Measurements from ENCODE around the gene RCOR1.
A peak's percentile ranks its signal among the peaks of the same experiment; 100 is the strongest.

RCOR1 gene

DNA sequence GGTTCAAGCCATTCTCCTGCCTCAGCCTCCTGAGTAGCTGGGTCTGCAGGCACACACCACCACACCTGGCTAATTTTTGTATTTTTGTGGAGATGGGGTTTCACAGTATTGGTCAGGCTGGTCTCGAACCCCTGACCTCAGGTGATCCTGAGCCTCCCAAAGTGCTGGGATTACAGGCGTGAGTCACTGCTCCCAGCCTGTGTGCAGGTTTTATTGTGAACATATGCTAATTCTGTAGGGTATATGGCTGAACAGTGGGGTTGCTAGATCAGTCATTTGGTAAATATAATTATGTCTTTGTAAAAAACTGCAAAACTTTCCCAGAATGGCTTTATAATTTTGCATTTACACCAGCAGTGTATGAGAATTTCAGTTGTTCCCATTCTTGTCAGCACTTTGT is 85.9 kb downstream of the RCOR1 start:
- no peak for DNase-seq (ENCODE audit: low read depth in 2 of 2)

DNA sequence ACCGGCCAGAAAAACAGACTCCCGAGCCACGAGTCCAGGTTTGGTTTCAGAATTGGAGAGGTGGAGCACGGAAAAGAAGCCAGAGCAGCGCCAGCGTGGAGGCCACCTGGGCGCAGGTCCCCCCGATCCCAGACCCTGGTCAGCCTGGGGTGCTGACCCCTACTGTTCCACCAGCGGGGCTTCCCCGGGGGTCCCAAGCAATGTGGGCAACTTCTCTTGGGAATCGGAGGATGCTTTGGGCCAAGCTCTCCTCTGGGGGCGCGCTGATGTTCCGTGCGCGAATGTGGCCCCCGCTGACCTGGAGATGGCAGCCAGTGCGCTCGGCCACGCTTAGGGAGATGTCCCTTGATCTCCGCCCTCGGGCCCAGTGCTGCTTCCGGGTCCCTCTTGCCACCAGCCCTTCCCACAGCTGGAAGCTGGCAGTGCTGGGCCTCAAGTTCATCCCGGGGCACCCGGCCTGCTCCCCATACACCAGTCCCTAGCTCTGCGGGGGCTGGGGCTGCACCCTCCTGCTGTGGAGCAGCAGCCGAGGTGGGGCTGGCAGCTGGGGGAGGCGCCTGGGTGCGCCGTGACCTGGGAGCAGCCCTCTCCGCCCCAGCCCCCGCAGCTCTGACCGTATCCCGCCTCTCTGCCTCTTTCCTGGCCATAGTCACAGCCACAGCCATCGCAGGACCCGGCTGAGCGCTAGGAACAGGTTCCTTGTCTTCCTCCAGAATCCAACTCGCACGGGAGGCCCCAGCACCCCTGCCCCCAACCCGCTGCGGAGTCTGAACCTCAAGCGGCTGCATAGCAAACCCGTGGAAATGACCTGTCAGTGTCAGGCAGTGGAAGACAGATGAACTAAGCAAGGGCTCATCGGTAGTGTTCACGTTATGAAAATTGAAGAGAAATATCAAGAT is 91.2 kb downstream of the RCOR1 start:
- no peak for DNase-seq (ENCODE audit: low read depth in 2 of 2)

DNA sequence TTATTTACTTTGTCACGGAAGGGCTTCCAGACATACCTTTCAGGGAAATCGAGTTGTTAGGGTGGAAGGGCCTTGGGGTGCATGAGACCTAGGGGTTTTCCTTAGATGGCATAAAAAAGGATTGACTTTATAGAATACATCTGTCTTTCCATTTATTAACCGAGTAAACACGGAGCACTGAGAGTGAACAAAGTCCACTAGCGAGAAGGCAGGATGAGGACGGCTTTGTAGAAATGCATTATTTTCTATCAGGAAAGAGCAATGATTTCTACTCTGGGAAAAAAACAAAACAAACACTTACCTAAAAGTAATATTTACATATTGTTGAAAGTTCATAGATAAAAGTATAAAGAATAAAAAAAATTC is 91.8 kb downstream of the RCOR1 start:
- no peak for DNase-seq (ENCODE audit: low read depth in 2 of 2)

DNA sequence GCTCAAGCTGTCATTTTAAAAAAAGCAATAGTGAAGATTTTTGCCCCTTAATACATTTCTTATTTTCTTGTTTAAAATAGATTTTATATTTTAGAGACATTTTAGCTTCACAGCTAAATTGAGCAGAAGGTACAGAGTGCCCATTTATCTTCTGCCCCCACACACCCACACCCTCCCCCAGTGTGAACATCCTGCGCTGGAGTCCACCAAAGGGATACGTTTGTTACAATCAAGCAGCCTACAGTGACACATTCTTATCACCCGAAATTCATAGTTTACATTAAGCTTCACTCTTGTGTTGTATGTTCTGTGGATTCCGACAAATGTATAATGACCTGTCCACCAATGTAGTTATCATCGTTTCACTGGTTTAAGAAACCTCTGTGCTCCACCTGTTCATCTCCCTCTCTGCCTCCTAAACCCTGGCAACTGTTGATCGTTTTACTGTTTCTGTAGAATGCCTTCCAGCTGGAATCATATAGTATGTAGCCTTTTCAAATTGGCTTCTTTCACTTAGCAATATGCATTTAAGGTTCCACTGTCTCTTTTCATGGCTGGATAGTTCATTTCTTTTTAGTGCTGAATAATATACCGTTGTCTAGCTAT is 93.8 kb downstream of the RCOR1 start:
- no peak for DNase-seq (ENCODE audit: low read depth in 2 of 2)

DNA sequence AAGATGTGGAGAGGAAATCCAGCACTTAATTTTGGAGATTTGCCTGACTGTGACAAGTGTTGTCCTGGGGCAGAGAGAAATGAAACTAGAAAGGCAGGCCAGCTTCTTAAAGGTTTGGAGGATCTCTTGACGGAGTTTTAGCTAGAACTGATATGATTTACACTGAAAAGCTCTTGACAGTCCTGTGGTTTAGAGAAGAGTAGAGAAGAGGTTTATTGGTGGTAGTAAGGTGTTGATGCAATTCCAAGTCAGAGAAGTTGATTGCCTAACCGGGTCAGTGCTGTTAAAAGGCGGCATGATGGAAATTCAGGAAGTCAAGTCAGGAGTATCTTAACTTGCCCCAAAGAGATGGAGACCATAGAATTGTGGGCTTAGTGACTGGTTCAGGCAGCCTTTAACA is 95.8 kb downstream of the RCOR1 start:
- no peak for DNase-seq (ENCODE audit: low read depth in 2 of 2)

DNA sequence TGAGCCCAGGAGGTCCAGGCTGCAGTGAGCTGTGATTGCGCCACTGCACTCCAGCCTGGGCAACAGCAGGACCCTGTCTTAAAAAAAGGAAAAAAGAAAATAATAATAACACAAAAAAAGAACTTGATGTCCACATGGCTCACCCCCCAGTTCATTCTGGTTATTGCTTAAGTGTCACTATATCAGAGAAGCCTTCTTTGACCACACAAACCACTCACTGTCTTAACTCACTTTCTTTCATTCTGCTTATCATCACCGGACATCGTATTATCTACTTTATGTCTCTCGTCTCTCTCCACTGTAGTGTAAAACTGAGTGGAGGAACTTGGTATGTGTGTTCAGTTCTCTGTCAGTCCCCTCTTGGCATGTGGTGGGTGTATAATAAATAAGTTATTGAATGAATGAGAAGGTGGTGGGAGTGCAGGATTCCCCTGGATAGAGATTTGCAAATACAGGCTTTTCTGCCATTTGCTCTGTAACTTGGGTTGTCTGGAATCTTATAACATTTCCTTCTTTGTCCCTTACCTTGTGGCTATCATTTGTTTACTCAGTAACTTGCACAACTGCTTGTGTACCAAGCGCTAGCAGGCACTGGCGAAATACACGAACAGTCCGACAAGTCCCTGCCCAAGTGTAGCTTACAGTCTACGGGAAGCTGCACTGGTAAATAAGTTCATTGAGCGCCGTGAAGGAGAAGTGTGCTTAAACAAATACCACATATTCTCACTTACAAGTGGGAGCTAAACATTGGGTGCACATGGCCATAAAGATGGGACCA is 98.2 kb downstream of the RCOR1 start:
- DNase-seq (ENCODE audit: low read depth in 2 of 2) = no peak

DNA sequence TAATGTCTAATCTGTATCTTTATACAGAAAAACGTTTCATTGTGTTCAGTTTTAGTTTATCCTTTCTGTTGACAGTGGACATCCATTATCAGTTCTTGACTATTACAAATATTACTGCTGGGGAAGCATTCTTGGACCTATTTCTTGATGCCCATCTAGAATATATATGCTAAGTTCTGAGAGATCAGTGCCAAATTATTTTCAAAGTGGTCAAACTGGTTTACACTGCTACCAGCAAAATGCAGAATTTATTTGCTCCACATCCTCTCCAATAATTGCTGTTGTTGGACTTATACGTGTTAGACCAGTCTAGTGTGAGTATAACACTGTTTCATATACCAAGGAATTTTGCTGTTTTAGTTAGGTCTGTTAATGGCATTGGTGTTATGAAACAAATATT is 99.3 kb downstream of the RCOR1 start:
- DNase-seq (ENCODE audit: low read depth in 2 of 2) = no peak

DNA sequence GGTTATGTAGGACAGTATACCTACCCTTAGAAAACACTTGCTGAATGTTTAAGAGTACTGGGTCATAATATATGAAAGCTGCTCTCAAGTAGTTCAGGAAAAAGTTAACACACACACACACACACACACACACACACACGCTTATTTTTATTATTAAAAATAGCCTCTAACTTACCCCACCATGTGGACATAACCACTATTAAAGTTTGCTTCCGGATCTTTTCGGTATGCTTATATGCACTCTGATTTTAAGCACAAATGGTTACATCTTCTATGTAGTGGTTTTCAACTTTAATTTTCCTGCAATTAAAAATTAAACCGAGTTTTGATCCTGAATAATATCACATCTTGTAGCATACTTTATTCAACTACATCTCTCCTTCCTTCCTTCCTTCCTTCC is 99.9 kb downstream of the RCOR1 start:
- no peak for DNase-seq (ENCODE audit: low read depth in 2 of 2)

DNA sequence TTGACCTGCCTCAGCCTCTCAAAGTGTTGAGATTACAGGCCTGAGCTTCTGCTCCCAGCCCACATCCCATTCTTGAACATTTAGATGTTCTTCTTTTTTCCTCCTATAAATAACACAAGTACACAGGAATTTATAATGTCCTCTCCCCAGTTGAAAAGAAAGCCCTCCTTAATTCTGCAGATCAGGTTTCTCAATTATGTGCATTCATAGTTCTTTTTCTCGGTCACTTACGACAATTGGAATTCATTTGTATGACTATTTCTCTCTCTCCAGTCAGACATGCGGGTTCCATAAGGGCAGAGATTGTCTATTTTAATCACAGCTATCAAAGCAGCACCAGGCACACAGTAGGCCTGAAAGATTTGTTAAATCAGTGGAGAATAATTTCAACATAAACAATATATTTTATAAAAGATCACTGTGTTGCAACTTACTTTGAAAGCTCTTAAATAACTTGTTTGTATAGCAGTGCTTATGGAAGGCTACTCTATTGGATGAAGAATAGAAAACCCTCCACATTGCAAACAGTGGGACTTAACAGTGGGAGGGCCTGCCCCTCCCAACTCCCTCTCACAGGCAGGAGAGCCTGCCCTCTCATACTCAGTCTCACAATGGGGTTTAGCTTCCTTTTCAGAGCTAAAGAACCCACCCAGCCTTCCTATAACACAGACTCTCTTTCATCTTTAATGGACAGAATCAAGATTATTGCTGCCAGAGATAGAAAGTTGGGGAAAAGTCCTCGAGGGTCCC is 100.7 kb downstream of the RCOR1 start:
- no peak for DNase-seq (ENCODE audit: low read depth in 2 of 2)

DNA sequence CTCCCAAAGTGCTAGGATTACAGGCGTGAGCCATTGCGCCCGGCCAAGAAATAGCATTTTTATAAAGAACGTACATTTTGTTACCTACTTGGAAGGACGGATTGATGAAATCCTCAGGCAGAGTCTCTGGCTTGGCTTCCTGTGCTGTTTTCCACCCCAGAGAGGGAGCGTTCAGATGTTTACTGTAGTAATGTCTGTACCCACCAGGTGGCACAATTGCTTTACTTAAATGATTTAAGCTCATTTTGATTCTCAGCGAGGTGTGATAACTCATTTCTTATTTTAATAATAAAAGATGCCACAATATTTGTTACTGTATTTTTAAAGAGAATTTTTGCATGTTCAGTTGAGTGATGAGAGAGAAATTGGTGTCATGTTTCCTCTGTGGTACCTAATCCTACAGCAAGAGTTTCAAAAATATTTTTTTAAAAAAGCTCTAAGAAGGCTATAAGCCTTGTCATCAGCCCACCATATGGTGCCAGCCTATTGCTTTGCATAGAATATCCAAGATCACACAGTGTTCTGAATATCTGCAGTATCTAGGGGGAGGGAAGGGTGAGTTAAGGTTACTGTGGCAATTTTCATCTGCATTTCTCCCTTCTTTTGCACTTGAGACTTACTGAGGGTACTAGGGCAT is 102.2 kb downstream of the RCOR1 start:
- DNase-seq (ENCODE audit: low read depth in 2 of 2) = peak in 1 of 2 donors; percentile 18

DNA sequence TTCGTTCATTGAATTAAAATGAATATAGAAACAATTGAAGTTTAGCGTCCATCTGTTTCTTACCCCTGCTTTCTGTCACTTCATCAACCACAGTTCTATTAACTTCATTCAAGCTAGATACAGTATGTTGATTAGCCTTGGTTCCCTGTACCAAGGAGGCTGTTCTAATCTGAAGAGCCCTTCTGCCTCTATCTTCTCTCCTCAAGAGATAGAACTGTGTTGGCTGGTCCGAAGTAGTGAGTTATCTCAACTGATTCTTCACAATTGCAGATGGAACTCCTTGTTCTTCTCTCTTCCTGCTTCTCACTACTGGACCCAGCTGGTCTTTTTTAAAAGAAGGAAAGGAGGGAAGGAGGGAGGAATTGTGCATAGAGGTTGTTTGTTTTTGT is 102.7 kb downstream of the RCOR1 start:
- no peak for DNase-seq (ENCODE audit: low read depth in 2 of 2)

DNA sequence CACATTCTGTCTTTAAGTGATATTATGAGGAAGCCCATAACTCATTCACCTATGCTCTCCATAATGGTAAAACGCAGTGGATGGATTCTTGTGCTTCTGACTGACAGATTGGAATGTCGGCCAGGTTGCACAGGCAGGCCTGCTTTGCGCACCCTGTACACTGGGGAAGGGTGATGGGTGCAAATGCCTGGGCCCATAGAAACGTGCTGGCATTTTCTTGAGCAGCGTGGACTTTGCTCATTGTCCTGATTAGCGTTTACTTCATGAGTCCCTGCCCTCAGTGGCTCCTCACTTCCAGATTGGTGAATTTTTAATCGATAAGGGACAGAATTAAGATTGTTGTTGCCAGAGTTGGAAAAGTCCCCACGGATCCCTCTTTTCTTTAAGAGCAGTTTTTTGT is 103.9 kb downstream of the RCOR1 start:
- DNase-seq (ENCODE audit: low read depth in 2 of 2) = no peak

DNA sequence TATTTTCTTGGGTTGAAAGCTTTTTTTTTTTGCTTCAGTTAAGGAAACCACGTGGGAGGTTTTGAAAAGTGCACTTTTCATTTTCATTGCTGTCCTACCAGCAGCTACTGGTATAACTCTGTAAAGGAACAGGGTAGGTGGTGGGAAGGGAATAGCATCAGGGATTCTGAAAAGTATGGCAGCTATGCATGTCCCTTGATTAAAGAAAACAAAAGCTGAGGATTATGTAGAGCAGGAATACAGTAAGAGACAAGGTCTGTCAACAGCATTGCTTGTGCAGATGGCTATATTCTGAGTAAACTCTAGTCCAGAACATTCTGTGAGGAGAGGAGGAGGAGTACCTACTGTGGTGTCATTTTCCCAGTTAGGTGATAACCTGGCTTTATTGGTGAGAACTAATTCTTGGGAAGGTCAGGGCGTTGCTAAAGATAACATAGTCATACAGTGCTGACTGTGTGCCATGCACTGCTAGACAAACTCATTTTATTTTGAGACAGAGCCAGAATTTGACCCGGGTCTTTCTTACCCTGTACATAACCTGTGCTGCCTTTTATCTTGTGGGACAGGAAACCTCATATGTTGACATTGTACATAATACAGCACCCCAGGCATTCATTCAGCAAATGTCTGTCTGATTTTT is 104.5 kb downstream of the RCOR1 start:
- no peak for DNase-seq (ENCODE audit: low read depth in 2 of 2)

DNA sequence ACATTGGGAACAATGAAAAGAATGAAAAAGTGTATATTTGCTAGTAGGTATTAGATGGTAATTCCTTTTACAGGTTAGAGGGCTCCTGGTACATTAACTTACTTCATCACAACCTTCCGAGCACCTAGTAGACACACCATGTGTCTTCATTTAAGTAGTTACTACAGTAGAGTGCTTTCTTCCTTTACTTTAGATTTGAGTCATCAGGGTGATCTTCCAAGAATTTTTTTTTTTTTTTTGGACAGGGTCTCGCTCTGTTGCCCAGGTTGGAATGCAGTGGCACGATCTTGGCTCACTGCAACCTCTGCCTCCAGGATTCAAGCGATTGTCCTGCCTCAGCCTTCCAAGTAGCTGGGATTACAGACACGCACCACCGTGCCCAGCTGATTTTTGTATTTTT is 105.1 kb downstream of the RCOR1 start:
- DNase-seq (ENCODE audit: low read depth in 2 of 2) = no peak

DNA sequence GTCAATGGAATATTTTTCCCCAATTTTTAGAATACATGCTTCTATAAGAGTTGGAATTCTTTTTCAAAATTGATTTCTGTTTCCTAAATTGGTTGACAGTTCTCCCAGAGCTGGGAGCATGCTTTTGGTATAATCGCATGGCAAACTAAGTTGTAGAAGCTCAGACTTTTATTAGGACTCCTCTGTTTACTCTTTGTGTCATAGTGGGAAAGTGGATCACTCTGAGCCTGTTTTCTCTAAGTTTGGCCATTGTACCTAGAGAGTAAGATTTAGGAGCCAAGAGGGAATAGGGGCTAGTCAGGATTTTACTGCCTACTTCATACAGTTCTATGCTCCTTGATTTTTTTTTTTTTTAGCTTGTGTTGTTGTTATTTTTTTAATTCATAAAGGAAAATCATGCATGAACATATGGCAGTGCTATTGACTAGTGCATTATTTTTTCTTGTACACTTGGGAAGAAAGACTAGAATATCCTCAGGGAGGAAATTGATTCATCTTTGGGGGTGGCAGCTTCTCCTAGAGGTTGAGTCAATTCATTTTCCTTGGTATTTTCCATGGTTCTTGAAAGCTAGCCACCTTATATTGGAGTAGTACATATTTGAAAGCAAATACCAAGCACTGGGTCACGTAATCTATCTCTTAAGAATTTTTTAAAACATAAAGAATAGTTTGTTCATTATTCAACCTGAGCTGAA is 107.1 kb downstream of the RCOR1 start:
- DNase-seq (ENCODE audit: low read depth in 2 of 2) = no peak

DNA sequence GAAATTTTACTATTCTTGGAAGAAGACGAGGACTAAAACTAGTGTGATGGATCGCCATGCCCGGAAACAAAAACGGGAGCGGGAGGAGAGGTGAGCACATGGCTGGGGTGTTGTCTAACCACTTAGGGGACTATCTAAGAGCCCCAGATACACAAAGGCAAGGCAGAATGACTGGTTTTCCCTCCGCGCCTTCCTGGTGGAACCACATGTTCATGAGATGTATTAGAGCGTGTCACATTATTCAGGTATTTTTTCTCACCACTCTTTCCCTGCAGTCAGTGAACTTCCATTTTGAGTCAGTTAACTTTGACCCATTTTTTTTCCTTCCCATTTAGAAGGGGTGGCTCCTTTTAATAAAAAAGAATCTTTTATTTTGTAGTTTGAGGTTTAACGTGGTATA is 116.0 kb downstream of the RCOR1 start:
- DNase-seq (ENCODE audit: low read depth in 2 of 2) = no peak

DNA sequence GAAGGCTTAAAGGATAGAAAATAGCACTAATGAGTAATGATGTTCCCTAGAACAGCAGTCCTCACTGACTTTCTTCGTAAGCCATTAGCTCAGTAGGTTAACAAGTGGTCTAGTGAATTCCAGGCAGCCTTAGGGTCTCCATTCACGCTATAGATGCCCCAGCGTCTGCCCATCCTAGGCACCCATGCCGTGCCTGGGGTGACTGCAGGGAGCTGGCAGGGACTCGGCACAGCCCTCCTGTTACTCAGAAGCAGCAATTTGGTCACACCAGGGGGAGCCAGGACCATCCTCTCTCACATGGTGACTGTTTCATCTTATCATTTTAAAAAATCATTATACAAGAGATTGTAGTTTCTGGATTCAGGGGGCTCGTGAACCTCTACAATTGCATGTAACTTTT is 118.8 kb downstream of the RCOR1 start:
- DNase-seq (ENCODE audit: low read depth in 2 of 2) = no peak

DNA sequence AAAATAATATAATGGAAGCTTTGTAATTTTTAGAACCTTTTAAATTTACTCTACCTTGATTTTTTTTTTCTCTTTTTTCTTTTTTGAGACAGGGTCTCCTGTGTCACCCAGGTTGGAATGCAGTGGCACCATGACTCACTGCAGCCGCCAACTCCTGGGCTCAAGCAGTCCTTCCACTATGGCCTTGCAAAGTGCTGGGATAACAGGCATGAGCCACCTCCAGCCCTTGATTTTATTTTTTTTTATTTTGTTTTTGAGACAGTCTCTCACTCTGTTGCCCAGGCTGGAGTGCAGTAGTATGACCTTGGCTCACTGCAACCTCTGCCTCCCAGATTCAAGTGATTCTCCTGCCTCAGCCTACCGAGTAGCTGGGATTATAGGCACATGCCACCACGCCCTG is 119.5 kb downstream of the RCOR1 start:
- no peak for DNase-seq (ENCODE audit: low read depth in 2 of 2)

DNA sequence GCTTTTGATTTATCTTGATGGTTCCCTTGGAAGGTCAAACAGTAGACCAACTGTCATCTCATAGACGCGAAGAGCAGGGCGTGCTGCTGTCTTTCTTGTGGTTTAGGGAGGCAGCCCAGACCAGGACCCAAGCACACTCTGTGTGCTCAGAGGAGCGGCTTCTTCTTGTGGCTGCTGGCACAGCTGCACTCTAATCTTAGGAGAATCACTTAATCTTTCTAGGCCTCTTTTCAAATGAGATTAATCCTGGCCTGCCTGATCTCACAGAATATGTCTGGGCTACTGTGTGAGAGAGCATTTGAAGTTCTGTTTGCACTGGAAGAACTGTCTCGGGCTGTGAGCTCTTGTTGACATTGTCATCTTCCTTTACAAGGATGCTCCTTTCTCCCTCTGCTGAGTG is 124.8 kb downstream of the RCOR1 start:
- DNase-seq (ENCODE audit: low read depth in 2 of 2) = no peak

DNA sequence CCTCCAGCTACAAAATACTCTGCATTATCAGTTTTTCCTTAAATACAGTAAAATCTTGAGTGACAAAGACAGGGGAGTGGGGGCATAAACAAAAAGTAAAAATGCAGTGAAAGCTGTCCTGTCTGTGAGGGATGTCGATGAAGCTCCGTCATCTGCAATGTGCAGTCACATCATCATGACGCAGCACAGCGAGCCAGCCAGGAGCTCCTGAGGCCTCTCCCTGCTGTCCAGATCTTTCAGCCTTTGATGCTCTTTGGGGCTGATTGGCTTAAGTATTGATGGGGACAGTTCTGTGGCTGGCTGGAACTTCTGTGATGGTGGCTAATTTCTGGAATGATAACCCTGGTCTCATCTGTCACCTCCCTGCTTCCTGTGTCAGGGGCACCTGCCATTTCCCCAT is 130.2 kb downstream of the RCOR1 start:
- DNase-seq (ENCODE audit: low read depth in 2 of 2) = no peak

DNA sequence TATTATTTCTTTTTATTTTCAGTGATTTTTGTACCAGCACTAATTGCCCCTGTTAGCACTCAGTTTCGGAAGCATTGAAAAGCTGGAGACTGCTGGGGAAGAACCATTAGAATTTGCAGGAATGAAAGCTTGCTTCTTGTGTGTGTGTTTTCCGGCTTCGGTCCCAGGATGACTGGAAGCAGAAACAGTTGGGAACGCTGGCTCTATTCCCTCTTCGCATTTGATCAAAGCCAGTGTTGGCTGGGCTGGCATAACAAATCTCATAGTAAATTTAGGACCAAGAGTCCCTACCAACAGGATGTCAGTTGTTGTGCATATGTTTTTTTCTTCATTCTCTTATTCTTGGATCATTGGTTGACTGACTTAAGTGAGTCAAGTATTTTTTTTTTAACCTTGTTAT is 131.2 kb downstream of the RCOR1 start:
- DNase-seq (ENCODE audit: low read depth in 2 of 2) = no peak
